Heart left ventricle (tissue), 13 donors: ENCODE measurements around the gene ARHGEF40.

Source experiments
- POLR2A ChIP-seq, 2 donors: fragments of 450-650 bp; IDR thresholded peaks; one replicate each; pipeline ENCODE4 v1.6.1; 2017; ENCODE audit warnings: antibody characterized with exemption in 2 of 2, mild to moderate bottlenecking in 2 of 2, moderate library complexity in 2 of 2
- TF ChIP-seq, protein P1 (sequence below), 12 donors: fragments of 200-600 bp; sonication (generic) in 4 of 12; IDR thresholded peaks; one replicate each; pipeline versions ENCODE4 v1.5.0 to v1.8.0; 2018 to 2022; ENCODE audit warnings: antibody characterized with exemption in 12 of 12, mild to moderate bottlenecking in 5 of 12
- donor health status: ischemic (EF 13 %, LVEDD 7.1; RV severe dilation, severe dysfunction).
- donor health status: DM: no; HTN: yes; CAD: no.
- donor health status: DM: no; HTN: no; CAD: no.
- donor health status: ischemic (EF 25% LVEDD 6.9; RV normal size, moderate dysfunction).
- donor health status: ischemic (EF 25% LVEDD 5.7; RV mildly dilated, moderate dysfunction).
- donor health status: ischemic (EF 35%, LVEDD 5.7; RV mildly dilated, moderate dysfunction).
- donor health status: nonischemic (EF 11% LVEDD 7.7; RV severe dilation, severe dysfunction).
- donor health status: DM: yes; HTN: yes; CAD: no.
- donor health status: PGD.
- donor health status: ischemic (EF 29% LVEDD 5.4; RV normal size, mild dysfunction).
- donor health status: nonischemic (EF 23%, LVEDD 6.1; RV moderate dilation, normal function).

DNA sequence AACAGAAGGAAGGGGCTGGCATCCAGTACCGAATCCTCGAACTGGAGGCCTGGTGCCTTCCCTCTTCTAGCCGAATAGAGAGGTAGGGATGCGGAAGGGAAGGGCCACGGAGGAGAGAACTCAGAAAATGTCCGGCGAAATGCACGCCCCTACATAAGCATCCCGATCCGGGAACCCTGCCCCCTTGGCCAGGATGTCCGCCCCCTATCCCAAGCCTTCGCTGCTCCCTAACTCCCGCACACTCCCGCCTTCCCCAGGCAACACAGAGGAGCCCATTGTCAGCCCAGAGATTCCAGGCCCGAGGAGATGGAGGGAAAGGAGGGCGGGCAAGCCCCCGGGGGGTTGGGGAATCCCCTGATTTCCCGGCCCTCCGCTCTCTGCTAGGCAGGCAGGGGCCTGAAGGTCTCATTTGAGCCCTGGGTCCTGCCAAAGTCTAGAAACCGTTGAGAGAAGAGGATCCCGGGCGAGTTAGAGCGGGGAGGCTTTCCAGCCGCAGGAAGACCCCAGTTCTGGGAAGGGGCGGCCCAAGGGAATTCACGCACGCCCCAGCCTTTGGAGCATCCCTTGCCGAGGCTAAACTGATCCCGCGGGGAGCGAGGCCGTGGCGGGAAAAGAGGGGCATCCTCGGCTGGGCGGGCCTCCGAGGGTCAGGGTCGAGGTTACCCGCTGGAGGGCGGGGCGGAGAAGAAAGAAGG is 569 bp upstream of the ARHGEF40 start:
- TF ChIP-seq, protein P1, sequence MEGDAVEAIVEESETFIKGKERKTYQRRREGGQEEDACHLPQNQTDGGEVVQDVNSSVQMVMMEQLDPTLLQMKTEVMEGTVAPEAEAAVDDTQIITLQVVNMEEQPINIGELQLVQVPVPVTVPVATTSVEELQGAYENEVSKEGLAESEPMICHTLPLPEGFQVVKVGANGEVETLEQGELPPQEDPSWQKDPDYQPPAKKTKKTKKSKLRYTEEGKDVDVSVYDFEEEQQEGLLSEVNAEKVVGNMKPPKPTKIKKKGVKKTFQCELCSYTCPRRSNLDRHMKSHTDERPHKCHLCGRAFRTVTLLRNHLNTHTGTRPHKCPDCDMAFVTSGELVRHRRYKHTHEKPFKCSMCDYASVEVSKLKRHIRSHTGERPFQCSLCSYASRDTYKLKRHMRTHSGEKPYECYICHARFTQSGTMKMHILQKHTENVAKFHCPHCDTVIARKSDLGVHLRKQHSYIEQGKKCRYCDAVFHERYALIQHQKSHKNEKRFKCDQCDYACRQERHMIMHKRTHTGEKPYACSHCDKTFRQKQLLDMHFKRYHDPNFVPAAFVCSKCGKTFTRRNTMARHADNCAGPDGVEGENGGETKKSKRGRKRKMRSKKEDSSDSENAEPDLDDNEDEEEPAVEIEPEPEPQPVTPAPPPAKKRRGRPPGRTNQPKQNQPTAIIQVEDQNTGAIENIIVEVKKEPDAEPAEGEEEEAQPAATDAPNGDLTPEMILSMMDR (IDR thresholded peaks at IDR 0.05) = no peak
- no peak for TF ChIP-seq POLR2A (IDR thresholded peaks at IDR 0.05)
